Activated naive CD4-positive, alpha-beta T cell treated with anti-CD3 and anti-CD28 coated beads for 36 hours (primary cell): Measurements from ENCODE around the gene ARHGAP35. TPM values are rescaled to one million over a fixed set of nuclear protein-coding genes. Genes with fewer than 3 reads are reported as not detected.
"Not testable (repeated sequence)": the region's sequence is repeated elsewhere in the genome, so short reads cannot be mapped to it uniquely, and the experiment has no call there.

Experiments
- CTCF ChIA-PET: fragments of 350-600 bp; sonication (Branson Sonifier 250); formaldehyde crosslinking; loops from one replicate; lab custom pipeline; 2021; ENCODE audit warnings: antibody characterized with exemption; lab: Charles Lee
- DNase-seq: peaks from one replicate; pipeline ENCODE4 v3.0.0-alpha.2; 2020
- H3K27ac Mint-ChIP-seq: one replicate; pipeline ENCODE4 v1.8.0; 2021; ENCODE audit warnings: mild to moderate bottlenecking, mixed read lengths
- H3K27me3 Mint-ChIP-seq: one replicate; pipeline ENCODE4 v1.8.0; 2021; ENCODE audit warnings: low read depth, mixed read lengths
- H3K36me3 Mint-ChIP-seq: one replicate; pipeline ENCODE4 v1.8.0; 2021; ENCODE audit warnings: low read depth, mixed read lengths
- H3K4me1 Mint-ChIP-seq: one replicate; pipeline ENCODE4 v1.8.0; 2021; ENCODE audit warnings: low read depth, mixed read lengths
- H3K4me3 Mint-ChIP-seq: one replicate; pipeline ENCODE4 v1.8.0; 2021; ENCODE audit warnings: mild to moderate bottlenecking, moderate library complexity, mixed read lengths
- H3K9me3 Mint-ChIP-seq: one replicate; pipeline ENCODE4 v1.8.0; 2021; ENCODE audit warnings: mixed read lengths
- intact Hi-C: fragments of 100-400 bp; cut with micrococcal nuclease; formaldehyde crosslinking; loops from one replicate; pipeline ENCODE4 v1.15.1; 2023
- total RNA-seq, 2 experiments: library from RNA; stranded (reverse); gene quantifications; one replicate each; pipeline ENCODE4 v1.2.3, GENCODE V29; 2021

ARHGAP35 gene
- total RNA-seq, 2 experiments from 2014 or later = 8.9 TPM

- intact Hi-C loops = loop anchor here (5.0 to 10.0 kb wide), 2 partner anchors 52 to 394 kb away; partner anchors contain the start of gene CCDC9
- DNase-seq = no peak
- Mint-ChIP-seq H3K27me3 (no peaks in the 10 kb centered on the region), H3K4me1 (peaks cover 21% of the 10 kb centered on the region), H3K4me3 (no peak overlapping the region), H3K27ac (no peak overlapping the region), H3K9me3 (peaks cover 3% of the 10 kb centered on the region), H3K36me3 (peaks cover 2% of the 10 kb centered on the region)
- CTCF ChIA-PET = interaction anchor here (0.6 to 1.9 kb wide), 4 partner anchors 105 to 1233 kb away, joined by 3 to 7 read pairs (median 5); no protein-coding TSS in a partner anchor
Measured at GRCh38 chr19:46862974-46863632, 2.3 kb downstream of the ARHGAP35 start.

GRCh38 chr19:46863818-46864629, 3.2 kb downstream of the ARHGAP35 start:
- Mint-ChIP-seq H3K27me3 (no peaks in the 10 kb centered on the region), H3K27ac (no peak overlapping the region), H3K4me3 (no peak overlapping the region), H3K36me3 (peaks cover 2% of the 10 kb centered on the region), H3K4me1 (peaks cover 26% of the 10 kb centered on the region), H3K9me3 (peaks cover 3% of the 10 kb centered on the region)
- CTCF ChIA-PET = interaction anchor here (0.6 to 0.8 kb wide), 4 partner anchors 8 to 1234 kb away, joined by 3 to 7 read pairs (median 6); no protein-coding TSS in a partner anchor
- intact Hi-C loops = loop anchor here (5.0 to 10.0 kb wide), 2 partner anchors 51 to 393 kb away; partner anchors contain the start of gene CCDC9
- DNase-seq = no peak

GRCh38 chr19:46866407-46867136, 5.8 kb downstream of the ARHGAP35 start:
- H3K4me1 Mint-ChIP-seq = peaks cover 21% of the 10 kb centered on the region
- no peaks in the 10 kb centered on the region for H3K27me3 Mint-ChIP-seq
- H3K4me3 Mint-ChIP-seq = no peak overlapping the region
- H3K9me3 Mint-ChIP-seq = no peaks in the 10 kb centered on the region
- CTCF ChIA-PET = interaction anchor here (1.1 kb wide), 1 partner anchor 27 kb away, joined by 3 read pairs; no protein-coding TSS in a partner anchor
- H3K27ac Mint-ChIP-seq = no peak overlapping the region
- no peaks in the 10 kb centered on the region for H3K36me3 Mint-ChIP-seq
- intact Hi-C loops = loop anchor here (10.0 kb wide), 1 partner anchor 48 kb away; no protein-coding TSS in a partner anchor
- DNase-seq = no peak

GRCh38 chr19:46867170-46867569, 6.4 kb downstream of the ARHGAP35 start:
- no peaks in the 10 kb centered on the region for H3K36me3 Mint-ChIP-seq
- H3K27ac Mint-ChIP-seq = no peak overlapping the region
- no peak for DNase-seq
- CTCF ChIA-PET = no interaction called here
- H3K4me1 Mint-ChIP-seq = peaks cover 21% of the 10 kb centered on the region
- no peaks in the 10 kb centered on the region for H3K27me3 Mint-ChIP-seq
- H3K9me3 Mint-ChIP-seq = no peaks in the 10 kb centered on the region
- intact Hi-C loops = loop anchor here (10.0 kb wide), 1 partner anchor 48 kb away; no protein-coding TSS in a partner anchor
- no peak overlapping the region for H3K4me3 Mint-ChIP-seq

GRCh38 chr19:46868025-46868802, 7.4 kb downstream of the ARHGAP35 start:
- no peak overlapping the region for H3K4me3 Mint-ChIP-seq
- CTCF ChIA-PET = interaction anchor here (0.7 kb wide), 1 partner anchor 28 kb away, joined by 6 read pairs; no protein-coding TSS in a partner anchor
- no peaks in the 10 kb centered on the region for H3K36me3 Mint-ChIP-seq
- H3K27me3 Mint-ChIP-seq = no peaks in the 10 kb centered on the region
- no peak overlapping the region for H3K27ac Mint-ChIP-seq
- no peak for DNase-seq
- H3K4me1 Mint-ChIP-seq = peaks cover 21% of the 10 kb centered on the region
- intact Hi-C loops = loop anchor here (10.0 kb wide), 1 partner anchor 47 kb away; no protein-coding TSS in a partner anchor
- H3K9me3 Mint-ChIP-seq = no peaks in the 10 kb centered on the region

- not testable (repeated sequence) for H3K9me3 Mint-ChIP-seq, DNase-seq
Measured at GRCh38 chr19:46871173-46871572, 10.4 kb downstream of the ARHGAP35 start.

GRCh38 chr19:46872967-46873366, 12.2 kb downstream of the ARHGAP35 start:
- intact Hi-C loops = no loop called here

More at GRCh38 chr19:46871173-46871572, 10.4 kb downstream of the ARHGAP35 start:
- H3K36me3 Mint-ChIP-seq, CTCF ChIA-PET, H3K4me3 Mint-ChIP-seq, H3K27me3 Mint-ChIP-seq, H3K27ac Mint-ChIP-seq, intact Hi-C loops: not testable (repeated sequence)
- H3K4me1 Mint-ChIP-seq = peaks cover 16% of the 10 kb centered on the region

GRCh38 chr19:46875234-46875633, 14.4 kb downstream of the ARHGAP35 start:
- no peaks in the 10 kb centered on the region for H3K27me3 Mint-ChIP-seq
- DNase-seq = no peak
- peaks cover 2% of the 10 kb centered on the region for H3K36me3 Mint-ChIP-seq
- no peak overlapping the region for H3K27ac Mint-ChIP-seq
- intact Hi-C loops = no loop called here
- no peaks in the 10 kb centered on the region for H3K9me3 Mint-ChIP-seq
- H3K4me1 Mint-ChIP-seq = no peaks in the 10 kb centered on the region
- CTCF ChIA-PET = no interaction called here
- H3K4me3 Mint-ChIP-seq = no peak overlapping the region

More at GRCh38 chr19:46872967-46873366, 12.2 kb downstream of the ARHGAP35 start:
- peaks cover 6% of the 10 kb centered on the region for H3K4me1 Mint-ChIP-seq
- H3K9me3 Mint-ChIP-seq = no peaks in the 10 kb centered on the region
- peaks cover 2% of the 10 kb centered on the region for H3K36me3 Mint-ChIP-seq
- no peak overlapping the region for H3K4me3 Mint-ChIP-seq
- CTCF ChIA-PET = interaction anchor here (0.7 to 1.1 kb wide), 2 partner anchors 9 to 140 kb away, joined by 3 to 6 read pairs; no protein-coding TSS in a partner anchor
- H3K27ac Mint-ChIP-seq = no peak overlapping the region
- no peak for DNase-seq
- H3K27me3 Mint-ChIP-seq = no peaks in the 10 kb centered on the region

- H3K27ac Mint-ChIP-seq = no peak overlapping the region
- DNase-seq = no peak
- no peaks in the 10 kb centered on the region for H3K27me3 Mint-ChIP-seq
- H3K36me3 Mint-ChIP-seq = peaks cover 2% of the 10 kb centered on the region
- H3K4me1 Mint-ChIP-seq = no peaks in the 10 kb centered on the region
- intact Hi-C loops = no loop called here
- CTCF ChIA-PET = no interaction called here
- H3K4me3 Mint-ChIP-seq = no peak overlapping the region
- H3K9me3 Mint-ChIP-seq = no peaks in the 10 kb centered on the region
Measured at GRCh38 chr19:46875657-46876056, 14.9 kb downstream of the ARHGAP35 start.

GRCh38 chr19:46878613-46879375, 18.0 kb downstream of the ARHGAP35 start:
- Mint-ChIP-seq H3K9me3 (no peaks in the 10 kb centered on the region), H3K4me3 (no peak overlapping the region), H3K27ac (no peak overlapping the region), H3K27me3 (no peaks in the 10 kb centered on the region), H3K36me3 (peaks cover 2% of the 10 kb centered on the region), H3K4me1 (peaks cover 2% of the 10 kb centered on the region)
- CTCF ChIA-PET = no interaction called here
- DNase-seq = no peak
- intact Hi-C loops = no loop called here

- Mint-ChIP-seq H3K27me3 (no peaks in the 10 kb centered on the region), H3K27ac (no peak overlapping the region), H3K4me1 (peaks cover 2% of the 10 kb centered on the region), H3K9me3 (no peaks in the 10 kb centered on the region), H3K4me3 (no peak overlapping the region), H3K36me3 (no peaks in the 10 kb centered on the region)
- CTCF ChIA-PET = no interaction called here
- DNase-seq = no peak
- intact Hi-C loops = no loop called here
Measured at GRCh38 chr19:46880431-46880830, 19.6 kb downstream of the ARHGAP35 start.
